Stimulated activated CD8-positive, alpha-beta memory T cell treated with anti-CD3 and anti-CD28 coated beads, Interleukin-7, amount 100 ng/mL, for 48 hours (primary cell): ENCODE measurements around the gene ZBTB44.
"Not testable (repeated sequence)": the region's sequence is repeated elsewhere in the genome, so short reads cannot be mapped to it uniquely, and the experiment has no call there.

Experiments used
- DNase-seq, 2 donors: peaks; one replicate each; pipeline ENCODE4 v3.0.0-alpha.2; 2020; ENCODE audit warnings: low read depth in 1 of 2; ENCODE audit errors: extremely low read depth in 1 of 2

Gene ZBTB44

GRCh38 chr11:130314750-130315285 is at the start of gene ZBTB44:
Gene ZBTB44, minus strand, starts transcription at chr11:130314917. Its CDS starts 53,044 bp downstream, at chr11:130261873.
- peak; percentile 67 to 81 for DNase-seq

- DNase-seq: no peak
Measured at GRCh38 chr11:130359419-130359818, 44.7 kb upstream of the ZBTB44 start.

GRCh38 chr11:130358398-130358797 is 43.7 kb upstream of the ZBTB44 start:
- DNase-seq: no peak

- DNase-seq: no peak
Measured at GRCh38 chr11:130347261-130347660, 32.5 kb upstream of the ZBTB44 start.

- DNase-seq: no peak
Measured at GRCh38 chr11:130344841-130345240, 30.1 kb upstream of the ZBTB44 start.

GRCh38 chr11:130340671-130341319 is 26.1 kb upstream of the ZBTB44 start:
- DNase-seq: peak in 1 of 2 donors; percentile 5

- DNase-seq: no peak
Measured at GRCh38 chr11:130338667-130339066, 23.9 kb upstream of the ZBTB44 start.

GRCh38 chr11:130337281-130338089 is 22.8 kb upstream of the ZBTB44 start:
- no peak for DNase-seq

GRCh38 chr11:130331397-130331796 is 16.7 kb upstream of the ZBTB44 start:
- DNase-seq: not testable (repeated sequence)

- DNase-seq: no peak
Measured at GRCh38 chr11:130330101-130330684, 15.5 kb upstream of the ZBTB44 start.

GRCh38 chr11:130328420-130328819 is 13.7 kb upstream of the ZBTB44 start:
- no peak for DNase-seq

- no peak for DNase-seq
Measured at GRCh38 chr11:130327716-130328115, 13.0 kb upstream of the ZBTB44 start.

- DNase-seq: no peak
Measured at GRCh38 chr11:130325691-130326090, 11.0 kb upstream of the ZBTB44 start.

- DNase-seq: no peak
Measured at GRCh38 chr11:130323452-130324450, 9.0 kb upstream of the ZBTB44 start.

GRCh38 chr11:130322126-130322525 is 7.4 kb upstream of the ZBTB44 start:
- DNase-seq: no peak

- DNase-seq: no peak
Measured at GRCh38 chr11:130318031-130318673, 3.4 kb upstream of the ZBTB44 start.

- DNase-seq: peak; percentile 17 to 34
Measured at GRCh38 chr11:130315354-130315970, 745 bp upstream of the ZBTB44 start.

GRCh38 chr11:130314184-130314749 is 450 bp downstream of the ZBTB44 start:
- DNase-seq: peak; percentile 25 to 50
